Endometrial microvascular endothelial cells (primary cell): ENCODE results near the gene SPACA6. TPM values are rescaled to one million over a fixed set of nuclear protein-coding genes. Genes with fewer than 3 reads are reported as not detected.

ENCODE experiments used
- in situ Hi-C: cut with HindIII; loops from 2 replicates; pipeline ENCODE4 v1.10.0; 2017; ENCODE audit warnings: low sequenced_read_pairs, low pct_unique_long_range_greater_than_20kb; ENCODE audit errors: inconsistent ontology term
- total RNA-seq: library from RNA; depleted of rRNA; stranded (reverse); fragments of >200 nt; gene quantifications from one replicate; pipeline ENCODE4 v1.2.3, GENCODE V29; 2015; ENCODE audit errors: inconsistent ontology term

The SPACA6 gene
- total RNA-seq, 1 donor from 2014 or later: 21.5 TPM

DNA sequence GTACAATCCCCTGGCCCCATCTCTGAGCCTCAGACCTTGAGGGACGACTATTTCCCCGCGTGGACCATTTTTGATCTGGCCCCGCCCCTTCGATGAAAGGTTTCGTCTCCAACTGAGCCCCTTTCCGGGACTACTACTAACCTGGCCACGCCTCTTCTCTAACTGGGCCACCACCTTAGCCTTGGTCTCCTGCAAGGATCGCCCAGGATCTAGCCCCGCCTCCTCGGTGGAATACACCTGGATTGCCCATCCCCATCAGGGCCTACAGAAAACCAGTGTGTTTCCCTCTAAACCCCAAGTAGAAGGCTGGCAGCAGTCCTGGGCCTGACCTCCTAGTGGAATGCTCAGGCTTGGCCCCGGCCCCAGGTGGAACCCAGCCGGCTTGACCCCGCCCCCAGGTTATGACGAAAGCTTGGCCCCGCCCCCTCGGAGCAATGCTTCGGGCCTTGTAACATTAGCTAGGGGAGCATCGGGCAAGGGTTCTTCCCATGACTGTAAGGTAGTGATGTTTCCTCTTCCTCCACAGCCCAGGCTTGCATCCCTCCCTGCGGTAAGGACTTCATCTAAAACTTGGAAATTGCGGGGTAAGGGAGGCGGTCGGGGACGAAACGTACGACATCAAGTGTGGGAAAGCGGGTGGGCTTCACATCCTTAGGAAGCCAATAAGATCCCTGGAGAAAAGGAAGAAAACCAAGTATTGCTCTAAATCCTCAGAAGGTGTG, 9.1 kb downstream of the SPACA6 start:
- in situ Hi-C loops: no loop called here

GRCh38 chr19:51702825-51703574, 9.9 kb downstream of the SPACA6 start:
- in situ Hi-C loops: no loop called here

GRCh38 chr19:51703575-51704515, 10.7 kb downstream of the SPACA6 start:
- in situ Hi-C loops: no loop called here

GRCh38 chr19:51704626-51705025, 11.5 kb downstream of the SPACA6 start:
- in situ Hi-C loops: no loop called here

DNA sequence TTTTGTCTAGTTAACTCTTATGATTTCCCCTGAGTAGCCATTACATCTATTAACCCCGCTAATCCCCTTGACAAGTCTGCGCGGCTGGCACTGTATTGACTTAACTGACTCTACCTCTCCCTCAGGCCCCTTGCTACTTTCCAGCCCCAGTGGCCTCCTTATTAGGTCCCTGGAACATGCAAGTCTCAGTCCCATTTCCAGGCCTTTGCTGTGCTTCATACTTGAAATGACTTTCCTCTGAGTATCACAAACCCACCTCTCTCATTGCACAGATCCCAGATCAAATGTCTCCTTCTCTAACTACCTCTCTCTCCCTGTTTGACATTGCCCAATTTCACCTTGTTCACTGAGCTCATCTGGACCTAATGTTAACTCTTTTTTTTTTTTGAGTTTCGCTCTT, 13.2 kb downstream of the SPACA6 start:
- in situ Hi-C loops: no loop called here

GRCh38 chr19:51706885-51707284, 13.8 kb downstream of the SPACA6 start:
- in situ Hi-C loops: no loop called here

DNA sequence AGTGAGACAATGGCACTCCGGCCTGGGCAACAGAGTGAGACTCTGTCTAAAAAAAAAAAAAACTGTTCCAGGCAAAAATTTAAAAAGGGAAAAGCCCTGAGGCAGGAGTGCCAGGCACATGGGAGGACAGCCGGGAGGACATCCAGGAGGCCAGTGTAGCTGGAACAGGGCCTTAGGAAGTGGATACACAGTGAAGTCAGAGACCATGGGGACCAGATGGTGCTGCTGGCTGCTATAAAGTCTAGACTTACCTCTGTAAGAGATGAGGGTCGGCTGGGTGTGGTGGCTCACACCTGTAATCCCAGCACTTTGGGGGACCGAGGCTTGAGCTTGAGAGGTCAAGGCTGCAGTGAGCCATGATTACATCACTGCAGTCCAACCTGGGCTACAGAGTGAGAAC, 15.7 kb downstream of the SPACA6 start:
- in situ Hi-C loops: no loop called here

- in situ Hi-C loops: no loop called here
Observed at GRCh38 chr19:51709575-51709974, 16.4 kb downstream of the SPACA6 start.

- in situ Hi-C loops: no loop called here
Observed at GRCh38 chr19:51710163-51710562, 17.0 kb downstream of the SPACA6 start.

DNA sequence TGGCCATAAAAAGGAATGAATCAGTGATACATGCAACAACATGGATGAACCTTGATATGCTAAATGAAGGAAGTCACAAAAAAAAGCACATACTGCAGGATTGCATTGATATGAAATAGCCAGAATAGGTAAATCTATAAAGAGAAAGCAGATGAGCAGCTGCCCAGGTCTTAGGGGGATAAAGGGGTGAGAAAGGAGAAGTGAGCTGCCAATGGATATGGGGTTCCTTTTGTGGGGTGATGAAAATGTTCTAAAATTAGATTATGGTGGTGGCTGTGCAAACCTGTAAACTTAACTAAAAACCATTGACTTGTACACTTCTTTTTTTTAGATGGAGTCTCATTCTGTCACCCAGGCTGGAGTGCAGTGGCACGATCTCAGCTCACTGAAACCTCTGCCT, 18.6 kb downstream of the SPACA6 start:
- in situ Hi-C loops: no loop called here

GRCh38 chr19:51712461-51713081, 19.4 kb downstream of the SPACA6 start:
- in situ Hi-C loops: no loop called here

DNA sequence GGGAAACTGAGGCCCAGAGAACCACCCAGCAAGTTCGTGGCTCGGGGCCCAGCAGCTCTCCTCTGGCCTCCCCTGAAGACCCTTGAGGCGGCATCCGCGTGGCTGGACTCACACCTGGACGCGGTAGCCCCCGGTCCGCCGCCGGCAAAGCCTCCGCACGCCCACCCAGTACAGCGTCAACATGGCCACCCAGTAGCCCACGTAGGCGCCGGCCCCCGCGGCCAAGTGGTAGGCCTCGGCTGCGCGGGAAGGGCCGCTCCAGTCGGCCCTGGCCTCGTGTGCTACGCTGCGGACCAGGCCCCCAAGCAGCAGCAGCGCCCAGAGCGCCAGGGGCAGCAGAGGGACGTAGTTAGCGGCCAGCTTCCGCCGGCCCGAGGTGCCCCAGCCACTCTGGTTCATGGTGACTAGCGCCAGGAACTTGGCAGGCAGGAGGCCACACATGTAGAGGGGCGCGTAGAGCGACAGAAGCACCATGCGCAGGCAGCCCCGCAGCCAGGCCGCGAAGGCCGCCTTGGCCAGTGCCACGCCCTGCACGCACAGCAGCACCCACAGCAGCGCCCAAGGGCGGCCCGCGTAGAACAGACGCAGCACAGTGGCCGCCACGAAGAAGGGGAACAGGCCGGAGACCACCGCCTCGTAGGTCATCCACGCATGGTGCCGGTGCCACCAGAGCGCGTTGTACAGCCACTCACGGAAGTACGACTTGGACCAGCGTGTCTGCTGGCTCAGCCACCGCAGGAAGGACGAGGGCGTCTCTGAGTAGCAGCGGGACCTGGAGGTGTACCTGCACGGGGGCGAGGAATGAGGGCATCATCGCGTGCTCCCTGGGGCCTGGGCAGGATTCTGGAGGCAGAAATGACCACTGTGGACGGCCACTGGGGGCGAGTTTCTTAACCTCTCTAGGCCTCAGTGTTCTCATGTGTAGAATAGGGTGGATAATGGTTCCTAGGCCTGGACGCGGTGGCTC, 20.5 kb downstream of the SPACA6 start:
- in situ Hi-C loops: no loop called here

- in situ Hi-C loops: no loop called here
Observed at GRCh38 chr19:51714848-51715247, 21.7 kb downstream of the SPACA6 start.

DNA sequence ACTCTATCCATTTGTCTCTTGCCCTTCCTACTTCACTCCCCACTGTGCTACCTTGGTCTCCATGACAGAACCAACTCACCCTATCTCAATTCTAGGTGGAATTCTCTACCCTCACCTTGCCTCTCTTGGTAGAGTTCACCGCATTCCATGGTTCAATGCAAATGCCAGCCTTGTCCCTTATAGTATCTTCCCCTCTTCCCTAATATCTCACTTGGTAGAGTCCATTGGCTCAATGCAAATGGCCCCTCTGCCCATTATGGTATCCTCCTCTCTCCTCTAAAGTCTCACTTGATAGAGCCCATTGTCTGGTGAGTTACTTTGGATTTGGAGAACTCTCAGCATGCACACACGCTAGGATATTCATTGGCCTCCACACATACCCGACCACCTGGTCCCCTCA, 22.7 kb downstream of the SPACA6 start:
- in situ Hi-C loops: no loop called here

- in situ Hi-C loops: no loop called here
Observed at GRCh38 chr19:51716925-51717324, 23.8 kb downstream of the SPACA6 start.

- in situ Hi-C loops: no loop called here
Observed at GRCh38 chr19:51719251-51719988, 26.3 kb downstream of the SPACA6 start.

GRCh38 chr19:51721905-51722304, 28.8 kb downstream of the SPACA6 start:
- in situ Hi-C loops: no loop called here
